Adrenal gland (tissue), 12 donors: ENCODE data around the gene PCED1A. TPM values are rescaled to one million over a fixed set of nuclear protein-coding genes. Genes with fewer than 3 reads are reported as not detected.
"Not testable (repeated sequence)": the region's sequence is repeated elsewhere in the genome, so short reads cannot be mapped to it uniquely, and the experiment has no call there.

Experiments used
- DNase-seq, 7 donors: peaks; one replicate each; pipeline ENCODE4 v3.0.0-alpha.2; 2019 to 2020
- H3K27ac ChIP-seq, 5 donors: fragments of 200-600 bp; sonication (generic) in 4 of 5; 1 replicate in 3 of 5; 2 replicates in 2 of 5; pipeline versions ENCODE4 v1.5.1 to v1.8.0; 2016 to 2020; ENCODE audit warnings: mild to moderate bottlenecking in 1 of 5
- H3K27me3 ChIP-seq: fragments of 200-600 bp; 2 replicates; pipeline ENCODE4 v1.8.0; 2021
- H3K36me3 ChIP-seq, 2 donors: fragments of 200-600 bp; replicated peaks in 1 of 2; 1 replicate in 1 of 2; 2 replicates in 1 of 2; pipeline versions ENCODE4 v1.5.1 to v1.8.0; 2018 to 2022
- H3K4me1 ChIP-seq, 2 donors: fragments of 200-600 bp; replicated peaks in 1 of 2; 1 replicate in 1 of 2; 2 replicates in 1 of 2; pipeline versions ENCODE4 v1.5.1 to v1.8.0; 2018 to 2021
- H3K4me3 ChIP-seq, 4 donors: fragments of 200-600 bp; sonication (generic) in 3 of 4; one replicate each; pipeline ENCODE4 v1.5.1; 2016 to 2018
- H3K9me3 ChIP-seq, 3 donors: fragments of 200-600 bp; sonication (generic) in 1 of 3; replicated peaks in 1 of 3; 1 replicate in 2 of 3; 2 replicates in 1 of 3; pipeline versions ENCODE4 v1.5.1 to v1.8.0; 2016 to 2021
- CTCF ChIP-seq, 6 experiments: fragments of 450-650 bp in 4 of 6; fragments of 200-600 bp in 2 of 6; sonication (generic) in 1 of 6; IDR thresholded peaks; 1 replicate in 5 of 6; 2 replicates in 1 of 6; pipeline versions ENCODE4 v1.5.1 to v1.8.0; 2016 to 2021; ENCODE audit warnings: antibody characterized with exemption in 6 of 6, mild to moderate bottlenecking in 2 of 6, moderate library complexity in 1 of 6
- POLR2A ChIP-seq, 2 donors: fragments of 450-650 bp; IDR thresholded peaks; one replicate each; pipeline ENCODE4 v1.6.1; 2017; ENCODE audit warnings: antibody characterized with exemption in 2 of 2, mild to moderate bottlenecking in 2 of 2, moderate library complexity in 1 of 2
- WGBS, 4 donors: extraction: QIAGEN DNeasy Blood & Tissue Kit in 2 of 4; methylation state at CpG; one replicate each; pipeline versions ENCODE4 v1.1.5 to v1.1.7; 2013 to 2017; 5-methylcytosine and 5-hydroxymethylcytosine counted together
- intact Hi-C, 2 donors: fragments of 100-400 bp; cut with DNase I; formaldehyde crosslinking; loops; one replicate each; pipeline versions ENCODE4 v1.14.1 to v1.15.0; 2022 to 2023
- polyA plus RNA-seq, 3 donors: library from polyadenylated mRNA; stranded (reverse); fragments of 200-250 nt in 2 of 3; fragments of 350-450 nt in 1 of 3; fragmentation: Illumina TruSeq in 1 of 3; extraction: RNeasy Lipid Tissue Mini Kit (QIAGEN cat#74804) in 1 of 3; gene quantifications; one replicate each; pipeline ENCODE4 v1.2.3, GENCODE V29; 2013 to 2014
- total RNA-seq, 9 donors: library from RNA; depleted of rRNA in 4 of 9; stranded (reverse); fragments of >200 nt in 4 of 9; fragments of 120-200 nt in 1 of 9; fragmentation: NEBNext Ultra II Directional in 1 of 9; extraction: Animal tissue kit (Norgen Biotek cat#: 25700) in 1 of 9; gene quantifications; one replicate each; pipeline versions ENCODE4 v1.1.0 to v1.2.4, GENCODE V29; 2013 to 2023
- donor health status: healthy with polysubstance abuse.
- donor health status: Bipolar disorder and iron deficiency.
- donor health status: DM: yes; HTN: yes; CAD: no.
- donor health status: DM: no; HTN: no; CAD: no.
- donor health status: DM: no; HTN: no; CAD: no.
- donor health status: DM: yes; HTN: yes; CAD: no.

PCED1A gene
- total and polyA plus RNA-seq, 12 donors, result 9.6 to 244 (median 46.3) TPM

GRCh38 chr20:2836035-2836434 is 4.4 kb downstream of the PCED1A start:
- Histone ChIP-seq H3K4me3 (no peak overlapping the region), H3K27me3 (no peaks in the 10 kb centered on the region), H3K9me3 (no peaks in the 10 kb centered on the region), H3K4me1 (peaks cover 5 to 6% of the 10 kb centered on the region in 2 donors), H3K27ac (no peak overlapping the region), H3K36me3 (no peaks in the 10 kb centered on the region)
- DNase-seq, result no peak
- WGBS, 4 donors, result 93 to 100% (median 96%) methylated on average over 5 of the region's 5 CpGs
- intact Hi-C loops, result no loop called here
- no peak for TF ChIP-seq POLR2A (IDR thresholded peaks at IDR 0.05)
- TF ChIP-seq CTCF (IDR thresholded peaks at IDR 0.05), result no peak

- H3K27me3 ChIP-seq, result no peaks in the 10 kb centered on the region
- no peak for DNase-seq
- H3K4me1 ChIP-seq, result peaks cover 5 to 6% of the 10 kb centered on the region in 2 donors
- H3K4me3 ChIP-seq, result no peak overlapping the region
- TF ChIP-seq CTCF (IDR thresholded peaks at IDR 0.05) (no peak), POLR2A (IDR thresholded peaks at IDR 0.05) (no peak)
- intact Hi-C loops, result no loop called here
- WGBS, 4 donors, result 80 to 97% (median 93%) methylated on average over 1 to 6 of the region's 6 CpGs
- H3K36me3 ChIP-seq, result no peaks in the 10 kb centered on the region
- H3K9me3 ChIP-seq, result no peaks in the 10 kb centered on the region
- H3K27ac ChIP-seq, result no peak overlapping the region
Observed at GRCh38 chr20:2835331-2835796, 5.1 kb downstream of the PCED1A start.

GRCh38 chr20:2834401-2835110 is 5.9 kb downstream of the PCED1A start:
- no peaks in the 10 kb centered on the region for H3K9me3 ChIP-seq
- DNase-seq, result peak in 1 of 7 donors; percentile 14
- intact Hi-C loops, result no loop called here
- H3K4me3 ChIP-seq, result no peak overlapping the region
- H3K4me1 ChIP-seq, result peaks cover 0 to under 1% of the 10 kb centered on the region in 2 donors
- H3K27ac ChIP-seq, result no peak overlapping the region
- 87 to 95% (median 90%) methylated on average over 14 of the region's 14 CpGs for WGBS, 4 donors
- no peaks in the 10 kb centered on the region for H3K27me3 ChIP-seq
- TF ChIP-seq POLR2A (IDR thresholded peaks at IDR 0.05) (no peak), CTCF (IDR thresholded peaks at IDR 0.05) (no peak)
- H3K36me3 ChIP-seq, result no peaks in the 10 kb centered on the region

- H3K36me3 ChIP-seq, result no peaks in the 10 kb centered on the region
- H3K4me3 ChIP-seq, result no peak overlapping the region
- no peak for DNase-seq
- TF ChIP-seq POLR2A (IDR thresholded peaks at IDR 0.05) (no peak), CTCF (IDR thresholded peaks at IDR 0.05) (no peak)
- WGBS, 4 donors, result 69 to 81% (median 74%) methylated on average over 1 of the region's 1 CpG
- H3K4me1 ChIP-seq, result no peaks in the 10 kb centered on the region
- intact Hi-C loops, result no loop called here
- H3K27ac ChIP-seq, result no peak overlapping the region
- H3K27me3 ChIP-seq, result peaks cover 2% of the 10 kb centered on the region
- no peaks in the 10 kb centered on the region for H3K9me3 ChIP-seq
Observed at GRCh38 chr20:2833761-2834160, 6.7 kb downstream of the PCED1A start.

GRCh38 chr20:2831206-2831605 is 9.2 kb downstream of the PCED1A start:
- peak in 1 of 7 donors; percentile 30 for DNase-seq
- intact Hi-C loops, result not testable (repeated sequence)

More at GRCh38 chr20:2831206-2831605, 9.2 kb downstream of the PCED1A start:
- not testable (repeated sequence) for H3K9me3 ChIP-seq, H3K36me3 ChIP-seq, H3K27me3 ChIP-seq, H3K4me1 ChIP-seq, H3K4me3 ChIP-seq, H3K27ac ChIP-seq
- WGBS, 4 donors, result 62 to 85% (median 77%) methylated on average over 7 of the region's 7 CpGs
